Measurements from ENCODE around the gene EMILIN3.

- TF ChIP-seq ZNF8 (CRISPR knock-in tag; IDR thresholded peaks at IDR 0.05), result no peak
- no peak for TF ChIP-seq TOX (CRISPR knock-in tag; IDR thresholded peaks at IDR 0.05; ENCODE audit: borderline replicate concordance)
- TF ChIP-seq CSDC2 (CRISPR knock-in tag; IDR thresholded peaks at IDR 0.05), result no peak
- no peak for TF ChIP-seq ZFP30 (CRISPR knock-in tag; IDR thresholded peaks at IDR 0.05)
- TF ChIP-seq GLIS3 (CRISPR knock-in tag; IDR thresholded peaks at IDR 0.05), result no peak
- TF ChIP-seq CREB5 (CRISPR knock-in tag; IDR thresholded peaks at IDR 0.05; ENCODE audit: low read depth), result no peak
- TF ChIP-seq ARNTL (CRISPR knock-in tag; IDR thresholded peaks at IDR 0.05; ENCODE audit: borderline replicate concordance, low read depth), result no peak
- TF ChIP-seq TCF4 (CRISPR knock-in tag; IDR thresholded peaks at IDR 0.05; ENCODE audit: borderline replicate concordance), result no peak
Measured at GRCh38 chr20:41403604-41404003, 37.0 kb upstream of the EMILIN3 start.
